DMS114 treated with DMSO at 0.1 percent for 48 hours (cell line): ENCODE results near the gene ACYP1.
"Not testable (repeated sequence)": the region's sequence is repeated elsewhere in the genome, so short reads cannot be mapped to it uniquely, and the experiment has no call there.

ENCODE experiments used
- DNase-seq: peaks from one replicate; lab custom pipeline; 2025; ENCODE audit not compliant: unreplicated experiment; lab: John Stamatoyannopoulos, UW

Gene ACYP1

GRCh38 chr14:75068294-75069120 is 4.7 kb upstream of the ACYP1 start:
- DNase-seq, result no peak

GRCh38 chr14:75067765-75068164 is 3.9 kb upstream of the ACYP1 start:
- not testable (repeated sequence) for DNase-seq

GRCh38 chr14:75067212-75067611 is 3.4 kb upstream of the ACYP1 start:
- no peak for DNase-seq

- no peak for DNase-seq
Measured at GRCh38 chr14:75066691-75067090, 2.9 kb upstream of the ACYP1 start.

- DNase-seq, result no peak
Measured at GRCh38 chr14:75064205-75064567, 362 bp upstream of the ACYP1 start.

GRCh38 chr14:75063013-75063412 is 811 bp downstream of the ACYP1 start:
- DNase-seq, result no peak

- no peak for DNase-seq
Measured at GRCh38 chr14:75060420-75060819, 3.4 kb downstream of the ACYP1 start.

- no peak for DNase-seq
Measured at GRCh38 chr14:75059642-75060041, 4.2 kb downstream of the ACYP1 start.

- no peak for DNase-seq
Measured at GRCh38 chr14:75054421-75054820, 9.4 kb downstream of the ACYP1 start.

GRCh38 chr14:75053396-75054291 is 10.2 kb downstream of the ACYP1 start:
- DNase-seq, result no peak

GRCh38 chr14:75051556-75051899 is 12.3 kb downstream of the ACYP1 start:
- no peak for DNase-seq

GRCh38 chr14:75050852-75051555 is 12.8 kb downstream of the ACYP1 start, which contains the start of gene MLH3:
MLH3 (minus strand) TSS chr14:75051467; CDS start chr14:75049655, 1,812 bp downstream.
- DNase-seq, result peak; percentile 73

GRCh38 chr14:75049731-75050201 is 14.1 kb downstream of the ACYP1 start:
- no peak for DNase-seq

- no peak for DNase-seq
Measured at GRCh38 chr14:75049136-75049535, 14.7 kb downstream of the ACYP1 start.

- no peak for DNase-seq
Measured at GRCh38 chr14:75048101-75048500, 15.7 kb downstream of the ACYP1 start.

- no peak for DNase-seq
Measured at GRCh38 chr14:75047506-75047905, 16.3 kb downstream of the ACYP1 start.

- no peak for DNase-seq
Measured at GRCh38 chr14:75046899-75047298, 16.9 kb downstream of the ACYP1 start.

GRCh38 chr14:75046275-75046674 is 17.5 kb downstream of the ACYP1 start:
- DNase-seq, result no peak

GRCh38 chr14:75044752-75045151 is 19.1 kb downstream of the ACYP1 start:
- DNase-seq, result no peak

- DNase-seq, result no peak
Measured at GRCh38 chr14:75044322-75044721, 19.5 kb downstream of the ACYP1 start.

- DNase-seq, result no peak
Measured at GRCh38 chr14:75042035-75042434, 21.8 kb downstream of the ACYP1 start.
